ENCODE data around the gene BLCAP.

Gene BLCAP

GRCh38 chr20:37538003-37538402 is 10.3 kb upstream of the BLCAP start:
- DNase-seq (ENCODE audit: extremely low spot score): no peak
- TF ChIP-seq CTCF (IDR thresholded peaks at IDR 0.05; ENCODE audit: control extremely low read depth, extremely low read depth, low read depth, missing control alignments): no peak
- ChIA-PET CTCF (interaction anchor here (0.7 to 1.5 kb wide), 3 partner anchors 27 to 269 kb away, joined by 3 to 5 read pairs (median 3); no protein-coding TSS in a partner anchor), POLR2A (no interaction called here)

GRCh38 chr20:37537505-37537904 is 9.8 kb upstream of the BLCAP start:
- ChIA-PET CTCF (interaction anchor here (0.7 to 1.5 kb wide), 3 partner anchors 27 to 268 kb away, joined by 3 to 5 read pairs (median 3); no protein-coding TSS in a partner anchor), POLR2A (no interaction called here)
- no peak for DNase-seq (ENCODE audit: extremely low spot score)
- TF ChIP-seq CTCF (IDR thresholded peaks at IDR 0.05; ENCODE audit: control extremely low read depth, extremely low read depth, low read depth, missing control alignments): no peak

GRCh38 chr20:37535443-37536132 is 7.9 kb upstream of the BLCAP start:
- POLR2A ChIA-PET: no interaction called here
- CTCF ChIA-PET: interaction anchor here (1.1 to 9.2 kb wide), 17 partner anchors 8 to 459 kb away, joined by 3 to 153 read pairs (median 4); partner anchors contain the start of gene BLCAP
- DNase-seq (ENCODE audit: extremely low spot score): no peak
- no peak for TF ChIP-seq CTCF (IDR thresholded peaks at IDR 0.05; ENCODE audit: control extremely low read depth, extremely low read depth, low read depth, missing control alignments)

DNA sequence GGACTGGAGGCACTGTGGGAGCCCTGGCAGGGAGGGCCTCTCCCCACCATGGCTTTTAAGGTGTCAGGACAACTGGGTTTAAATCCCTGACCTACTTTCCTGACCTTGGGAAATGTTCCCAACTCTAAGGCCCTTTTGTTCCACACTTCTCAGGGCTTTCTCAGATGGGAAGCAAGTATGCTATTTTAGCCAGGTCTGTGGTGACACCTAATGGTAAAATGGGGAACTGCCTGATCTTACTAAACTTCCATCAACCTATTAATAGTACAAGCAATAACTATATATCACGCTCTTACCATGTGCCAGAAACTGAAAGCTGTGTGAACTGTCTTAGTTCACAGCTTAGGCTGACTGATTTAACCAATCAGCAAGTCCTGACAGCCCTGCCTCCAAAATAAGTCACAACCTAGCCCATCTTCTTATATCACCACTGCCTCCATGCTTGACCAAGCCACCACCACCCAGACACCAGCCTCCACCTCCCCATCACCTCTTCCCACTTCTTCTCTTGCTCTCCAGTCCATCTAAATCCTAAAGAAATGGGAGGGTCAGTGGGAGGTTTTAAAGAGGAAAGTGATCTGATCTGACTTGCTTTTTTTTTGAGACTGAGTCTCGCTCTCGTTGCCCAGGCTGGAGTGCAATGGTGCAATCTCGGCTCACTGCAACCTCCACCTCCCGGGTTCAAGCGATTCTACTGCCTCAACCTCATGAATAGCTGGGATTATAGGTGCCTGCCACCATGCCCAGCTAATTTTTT is 6.9 kb upstream of the BLCAP start:
- ChIA-PET CTCF (interaction anchor here (0.5 to 9.2 kb wide), 29 partner anchors 9 to 461 kb away, joined by 3 to 153 read pairs (median 3); partner anchors contain the start of genes GHRH, MROH8 and RPN2), POLR2A (no interaction called here)
- DNase-seq (ENCODE audit: extremely low spot score): peak; percentile 77
- peak; percentile 68 for TF ChIP-seq CTCF (IDR thresholded peaks at IDR 0.05; ENCODE audit: control extremely low read depth, extremely low read depth, low read depth, missing control alignments)

DNA sequence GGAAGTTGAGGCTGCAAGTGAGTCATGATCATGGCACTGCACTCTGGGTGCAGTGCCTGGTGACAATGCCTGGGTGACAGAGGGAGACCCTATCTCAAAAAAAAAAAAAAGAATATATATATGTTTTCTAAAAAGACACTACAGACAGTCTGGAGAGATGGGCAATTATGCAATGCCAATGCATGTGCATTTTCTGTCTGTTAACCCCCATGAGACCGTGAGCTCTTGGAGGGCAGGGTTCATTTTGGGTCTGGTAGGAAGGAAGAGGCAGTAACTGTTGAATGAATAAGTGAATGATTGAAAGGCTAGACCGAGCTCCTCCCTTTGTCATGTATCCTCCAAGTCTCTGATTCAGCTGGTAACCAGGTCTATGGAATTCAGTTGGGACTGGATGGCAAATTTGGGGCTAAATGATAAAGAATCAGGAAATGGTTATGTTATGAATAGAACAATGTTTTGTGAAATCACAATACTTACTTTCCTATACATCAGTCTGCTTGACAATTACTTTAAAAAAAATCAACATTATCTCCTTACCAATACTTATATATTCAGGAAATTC is 5.6 kb upstream of the BLCAP start:
- ChIA-PET POLR2A (interaction anchor here (0.7 kb wide), 1 partner anchor 44 kb away, joined by 3 read pairs; no protein-coding TSS in a partner anchor), CTCF (interaction anchor here (1.0 to 9.2 kb wide), 7 partner anchors 148 to 354 kb away, joined by 3 to 153 read pairs (median 5); partner anchors contain the start of genes GHRH, MROH8 and RPN2)
- TF ChIP-seq CTCF (IDR thresholded peaks at IDR 0.05; ENCODE audit: control extremely low read depth, extremely low read depth, low read depth, missing control alignments): no peak
- no peak for DNase-seq (ENCODE audit: extremely low spot score)

DNA sequence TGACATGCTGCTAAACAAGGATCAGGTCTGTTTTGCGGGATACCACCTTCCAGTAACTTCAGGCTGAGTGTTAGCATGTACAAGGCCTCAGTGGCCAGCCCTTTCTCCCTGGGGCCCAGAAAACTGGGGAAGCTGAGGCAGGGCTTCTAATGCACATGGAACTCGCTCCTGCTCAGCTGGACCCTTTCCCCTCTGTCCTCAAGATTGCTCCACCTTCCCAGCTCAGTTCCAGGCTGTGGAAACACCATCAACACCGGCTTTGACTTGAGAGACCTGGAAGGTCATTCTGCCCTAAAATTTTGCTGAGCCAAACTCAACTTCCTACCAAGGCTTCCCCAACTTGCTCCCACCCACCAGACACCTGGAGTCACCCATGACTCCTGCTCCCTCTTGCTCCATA is 4.2 kb upstream of the BLCAP start:
- TF ChIP-seq CTCF (IDR thresholded peaks at IDR 0.05; ENCODE audit: control extremely low read depth, extremely low read depth, low read depth, missing control alignments): no peak

More for the DNA sequence above, 4.2 kb upstream of the BLCAP start:
- POLR2A ChIA-PET: no interaction called here
- DNase-seq (ENCODE audit: extremely low spot score): no peak
- CTCF ChIA-PET: interaction anchor here (1.5 to 9.2 kb wide), 4 partner anchors 32 to 339 kb away, joined by 4 to 153 read pairs (median 80); no protein-coding TSS in a partner anchor
